A549 treated with DMSO at 1 μM for 4 hours (cell line): ENCODE results near the gene PRPS2. TPM values are rescaled to one million over a fixed set of nuclear protein-coding genes. Genes with fewer than 3 reads are reported as not detected.

Experiments used
- total RNA-seq: library from RNA; stranded (reverse); fragments of 200-300 nt; extraction: Qiagen RNA extraction; gene quantifications from 5 replicates; pipeline ENCODE4 v1.2.3, GENCODE V29; 2022; ENCODE audit warnings: low read depth

The PRPS2 gene
- 33.7 to 49.2 TPM (median 45.7 TPM) in 5 replicates for total RNA-seq

DNA sequence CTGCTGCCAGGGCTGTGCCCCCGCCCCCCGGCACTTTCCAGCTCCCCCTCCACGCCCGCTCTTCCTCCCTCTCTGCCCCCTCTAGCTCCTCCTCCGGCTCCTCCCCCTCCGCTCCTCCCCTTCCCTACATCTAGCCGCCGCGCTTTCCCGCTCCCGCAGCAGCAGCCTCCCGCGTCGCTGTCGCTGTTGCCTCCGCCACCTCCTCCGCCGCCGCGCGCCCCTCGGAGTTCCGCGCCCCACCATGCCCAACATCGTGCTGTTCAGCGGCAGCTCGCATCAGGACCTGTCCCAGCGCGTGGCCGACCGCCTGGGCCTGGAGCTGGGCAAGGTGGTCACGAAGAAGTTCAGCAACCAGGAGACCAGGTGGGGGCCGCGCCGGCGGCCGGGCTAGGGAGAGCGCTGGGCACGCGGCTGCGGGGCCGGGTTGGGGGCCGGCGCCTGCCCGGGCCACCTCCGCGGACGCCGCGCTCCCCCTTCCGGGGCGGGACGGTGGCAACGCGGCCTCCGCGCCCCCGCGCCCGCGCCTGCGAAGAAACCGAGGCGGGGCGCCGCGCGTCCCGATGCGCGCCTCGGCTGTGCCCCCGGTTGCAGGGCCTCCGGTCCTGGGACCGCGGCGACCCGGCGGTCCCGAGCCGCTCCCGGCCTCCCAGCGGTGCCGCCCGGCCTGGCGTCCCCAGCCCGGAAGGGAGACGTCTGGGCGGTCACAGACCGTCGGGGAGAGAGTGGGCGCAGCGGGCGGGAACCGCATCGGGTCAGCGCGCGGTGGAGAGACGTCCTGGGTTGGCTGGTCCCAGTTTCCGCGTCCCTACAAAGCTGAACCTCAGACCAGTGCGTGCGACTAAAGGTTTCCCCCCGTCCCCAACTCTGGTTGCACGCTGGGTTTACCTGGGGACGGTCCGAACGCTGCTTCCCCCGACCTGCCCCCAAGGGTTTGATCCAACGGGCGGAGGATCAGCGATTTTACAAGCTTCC, at the start of gene PRPS2:
Gene PRPS2, plus strand, starts transcription at position 156 of the 972 bp plus-strand sequence. Its CDS starts 86 bp downstream, at position 242.

DNA sequence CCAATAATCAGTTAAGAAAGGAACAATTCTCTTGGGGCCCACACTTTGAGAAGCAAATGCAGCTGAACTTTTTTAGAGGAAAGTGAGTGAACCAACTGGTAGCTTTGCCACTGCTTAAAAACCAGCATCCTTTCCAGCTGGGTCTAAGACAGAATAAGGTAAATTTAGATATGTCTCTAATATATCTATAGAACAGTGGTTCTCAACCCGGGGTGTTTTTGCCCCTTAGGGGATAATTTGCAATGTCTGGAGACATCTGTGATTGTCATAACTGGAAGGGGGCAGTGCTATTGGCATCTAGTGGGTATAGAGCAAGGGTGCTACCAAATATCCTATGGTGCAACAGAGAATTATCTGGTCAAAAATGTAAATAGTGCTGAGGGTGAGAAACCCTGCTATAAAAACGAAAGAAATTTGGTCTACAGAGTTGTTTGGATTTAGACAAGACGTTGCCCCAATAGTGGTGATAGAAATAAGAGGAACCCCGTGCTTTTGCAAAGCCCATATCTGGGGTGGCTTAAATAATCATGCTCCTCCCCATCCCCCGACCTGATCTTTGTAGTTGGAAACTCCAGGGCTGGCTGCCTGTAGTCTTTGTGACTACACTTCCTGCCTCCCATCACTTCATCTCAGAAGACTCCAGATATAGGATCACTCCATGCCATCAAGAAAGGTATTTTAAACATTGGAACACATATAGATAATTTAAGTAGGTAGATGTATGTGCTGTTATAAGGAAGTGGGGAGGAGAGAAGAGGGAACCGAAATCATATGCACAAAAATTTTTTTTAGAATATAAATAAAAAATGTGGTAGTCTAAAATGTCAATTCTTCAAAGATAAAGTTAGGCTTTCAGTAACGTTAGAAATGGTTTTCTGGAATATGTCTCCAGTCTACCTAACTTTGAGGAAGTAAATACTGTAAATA, 75.5 kb downstream of the PRPS2 start, which contains the start of gene TLR7:
Gene TLR7, plus strand, starts transcription at position 622 of the 927 bp plus-strand sequence. CDS start 507 bp downstream, outside the sequence.

Other genes starting within 250 kb of the PRPS2 start
- 0.04 TPM in 1 of 5 replicates, not detected in the others for gene TLR7, start 75.7 kb downstream of the PRPS2 start, total RNA-seq
- not detected in 5 replicates for gene TLR8, start 115.2 kb downstream of the PRPS2 start, total RNA-seq
- gene TMSB4X, start 183.7 kb downstream of the PRPS2 start, total RNA-seq, result 5,391 to 8,587 TPM (median 5,959 TPM) in 5 replicates